HL-60 (cell line): ENCODE results near the gene DYNC2I2.

Source experiments
- DNase-seq, 2 experiments: peaks; one replicate each; pipeline ENCODE4 v3.0.0-alpha.2; 2010 to 2020; ENCODE audit warnings: low read depth in 1 of 2, low spot score in 1 of 2
- H3K27ac ChIP-seq: fragments of 250-450 bp; sonication (Bioruptor Pico); replicated peaks from 2 replicates; pipeline ENCODE4 v1.5.1; 2020; ENCODE audit warnings: mild to moderate bottlenecking, moderate library complexity
- H3K27me3 ChIP-seq: fragments of 250-450 bp; sonication (Bioruptor Pico); 2 replicates; pipeline ENCODE4 v1.5.1; 2021; ENCODE audit warnings: mild to moderate bottlenecking, moderate library complexity; ENCODE audit not compliant: insufficient read depth, poor library complexity, severe bottlenecking
- H3K4me3 ChIP-seq: replicated peaks from 2 replicates; pipeline ENCODE4 v1.5.1; 2011; ENCODE audit warnings: mild to moderate bottlenecking, control low read depth, low read length; ENCODE audit not compliant: insufficient read depth
- CTCF ChIP-seq: IDR thresholded peaks from one replicate; pipeline ENCODE4 v1.5.1; 2011; ENCODE audit warnings: low read length, control low read depth, inconsistent platforms; ENCODE audit not compliant: insufficient read depth
- GABPA ChIP-seq: IDR thresholded peaks from 2 replicates; pipeline ENCODE4 v1.6.1; 2012; ENCODE audit warnings: low read depth
- POLR2AphosphoS5 ChIP-seq: IDR thresholded peaks from 2 replicates; pipeline ENCODE4 v1.6.1; 2012; ENCODE audit warnings: low read depth
- REST ChIP-seq: IDR thresholded peaks from 2 replicates; pipeline ENCODE4 v1.6.1; 2012; ENCODE audit warnings: low read depth; ENCODE audit not compliant: insufficient replicate concordance
- SPI1 ChIP-seq: IDR thresholded peaks from 2 replicates; pipeline ENCODE4 v1.6.1; 2012; ENCODE audit warnings: low read depth, mild to moderate bottlenecking, borderline replicate concordance

Gene DYNC2I2

GRCh38 chr9:128625391-128626146 lies 31.1 kb downstream of the DYNC2I2 start:
- DNase-seq = no peak
- no peak overlapping the region for H3K27ac ChIP-seq
- no peak overlapping the region for H3K4me3 ChIP-seq
- H3K27me3 ChIP-seq = no peaks in the 10 kb centered on the region
- TF ChIP-seq REST = no peak

GRCh38 chr9:128624566-128624965 lies 32.1 kb downstream of the DYNC2I2 start:
- H3K4me3 ChIP-seq = no peak overlapping the region
- no peak overlapping the region for H3K27ac ChIP-seq
- no peak for DNase-seq
- no peaks in the 10 kb centered on the region for H3K27me3 ChIP-seq
- TF ChIP-seq GABPA = no peak

GRCh38 chr9:128621730-128622455 lies 34.8 kb downstream of the DYNC2I2 start:
- Histone ChIP-seq H3K4me3 (no peak overlapping the region), H3K27me3 (no peaks in the 10 kb centered on the region), H3K27ac (no peak overlapping the region)
- TF ChIP-seq GABPA = no peak
- no peak for TF ChIP-seq CTCF
- no peak for TF ChIP-seq POLR2AphosphoS5
- TF ChIP-seq SPI1 = no peak
- no peak for TF ChIP-seq REST
- DNase-seq = no peak

GRCh38 chr9:128619779-128620178 lies 36.9 kb downstream of the DYNC2I2 start:
- TF ChIP-seq POLR2AphosphoS5 (no peak), CTCF (no peak), SPI1 (no peak), REST (no peak), GABPA (no peak)
- no peak overlapping the region for H3K4me3 ChIP-seq
- no peak for DNase-seq

More at GRCh38 chr9:128619779-128620178, 36.9 kb downstream of the DYNC2I2 start:
- Histone ChIP-seq H3K27me3 (no peaks in the 10 kb centered on the region), H3K27ac (no peak overlapping the region)
